ENCODE data around the gene CYTH2.

GRCh38 chr19:48444936-48445200 lies 24.3 kb upstream of the CYTH2 start:
- TF ChIP-seq, protein P1, sequence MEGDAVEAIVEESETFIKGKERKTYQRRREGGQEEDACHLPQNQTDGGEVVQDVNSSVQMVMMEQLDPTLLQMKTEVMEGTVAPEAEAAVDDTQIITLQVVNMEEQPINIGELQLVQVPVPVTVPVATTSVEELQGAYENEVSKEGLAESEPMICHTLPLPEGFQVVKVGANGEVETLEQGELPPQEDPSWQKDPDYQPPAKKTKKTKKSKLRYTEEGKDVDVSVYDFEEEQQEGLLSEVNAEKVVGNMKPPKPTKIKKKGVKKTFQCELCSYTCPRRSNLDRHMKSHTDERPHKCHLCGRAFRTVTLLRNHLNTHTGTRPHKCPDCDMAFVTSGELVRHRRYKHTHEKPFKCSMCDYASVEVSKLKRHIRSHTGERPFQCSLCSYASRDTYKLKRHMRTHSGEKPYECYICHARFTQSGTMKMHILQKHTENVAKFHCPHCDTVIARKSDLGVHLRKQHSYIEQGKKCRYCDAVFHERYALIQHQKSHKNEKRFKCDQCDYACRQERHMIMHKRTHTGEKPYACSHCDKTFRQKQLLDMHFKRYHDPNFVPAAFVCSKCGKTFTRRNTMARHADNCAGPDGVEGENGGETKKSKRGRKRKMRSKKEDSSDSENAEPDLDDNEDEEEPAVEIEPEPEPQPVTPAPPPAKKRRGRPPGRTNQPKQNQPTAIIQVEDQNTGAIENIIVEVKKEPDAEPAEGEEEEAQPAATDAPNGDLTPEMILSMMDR (conservative IDR thresholded peaks at IDR 0.05; ENCODE audit: low read depth in 2 of 2), result no peak
- TF ChIP-seq POLR2AphosphoS5 (IDR thresholded peaks at IDR 0.05; ENCODE audit: low read depth) (no peak), EZH2 (IDR thresholded peaks at IDR 0.05; ENCODE audit: low read depth, unreplicated experiment) (no peak), REST (IDR thresholded peaks at IDR 0.05; ENCODE audit: unreplicated experiment) (no peak), EZH2phosphoT487 (IDR thresholded peaks at IDR 0.05; ENCODE audit: unreplicated experiment) (no peak), CREB1 (CRISPR knock-in tag; IDR thresholded peaks at IDR 0.05; ENCODE audit: low read depth) (no peak)
- TF ChIP-seq, protein P2, sequence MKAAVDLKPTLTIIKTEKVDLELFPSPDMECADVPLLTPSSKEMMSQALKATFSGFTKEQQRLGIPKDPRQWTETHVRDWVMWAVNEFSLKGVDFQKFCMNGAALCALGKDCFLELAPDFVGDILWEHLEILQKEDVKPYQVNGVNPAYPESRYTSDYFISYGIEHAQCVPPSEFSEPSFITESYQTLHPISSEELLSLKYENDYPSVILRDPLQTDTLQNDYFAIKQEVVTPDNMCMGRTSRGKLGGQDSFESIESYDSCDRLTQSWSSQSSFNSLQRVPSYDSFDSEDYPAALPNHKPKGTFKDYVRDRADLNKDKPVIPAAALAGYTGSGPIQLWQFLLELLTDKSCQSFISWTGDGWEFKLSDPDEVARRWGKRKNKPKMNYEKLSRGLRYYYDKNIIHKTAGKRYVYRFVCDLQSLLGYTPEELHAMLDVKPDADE (IDR thresholded peaks at IDR 0.05), result no peak

Measured in GM23338 (cell line).